Measurements from ENCODE around the gene ACBD5. TPM values are rescaled to one million over a fixed set of nuclear protein-coding genes. Genes with fewer than 3 reads are reported as not detected.
"Not testable (repeated sequence)": the region's sequence is repeated elsewhere in the genome, so short reads cannot be mapped to it uniquely, and the experiment has no call there.

ACBD5 gene, protein sequence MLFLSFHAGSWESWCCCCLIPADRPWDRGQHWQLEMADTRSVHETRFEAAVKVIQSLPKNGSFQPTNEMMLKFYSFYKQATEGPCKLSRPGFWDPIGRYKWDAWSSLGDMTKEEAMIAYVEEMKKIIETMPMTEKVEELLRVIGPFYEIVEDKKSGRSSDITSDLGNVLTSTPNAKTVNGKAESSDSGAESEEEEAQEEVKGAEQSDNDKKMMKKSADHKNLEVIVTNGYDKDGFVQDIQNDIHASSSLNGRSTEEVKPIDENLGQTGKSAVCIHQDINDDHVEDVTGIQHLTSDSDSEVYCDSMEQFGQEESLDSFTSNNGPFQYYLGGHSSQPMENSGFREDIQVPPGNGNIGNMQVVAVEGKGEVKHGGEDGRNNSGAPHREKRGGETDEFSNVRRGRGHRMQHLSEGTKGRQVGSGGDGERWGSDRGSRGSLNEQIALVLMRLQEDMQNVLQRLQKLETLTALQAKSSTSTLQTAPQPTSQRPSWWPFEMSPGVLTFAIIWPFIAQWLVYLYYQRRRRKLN
- total RNA-seq, result 22.3 and 23.4 TPM in 2 replicates

DNA sequence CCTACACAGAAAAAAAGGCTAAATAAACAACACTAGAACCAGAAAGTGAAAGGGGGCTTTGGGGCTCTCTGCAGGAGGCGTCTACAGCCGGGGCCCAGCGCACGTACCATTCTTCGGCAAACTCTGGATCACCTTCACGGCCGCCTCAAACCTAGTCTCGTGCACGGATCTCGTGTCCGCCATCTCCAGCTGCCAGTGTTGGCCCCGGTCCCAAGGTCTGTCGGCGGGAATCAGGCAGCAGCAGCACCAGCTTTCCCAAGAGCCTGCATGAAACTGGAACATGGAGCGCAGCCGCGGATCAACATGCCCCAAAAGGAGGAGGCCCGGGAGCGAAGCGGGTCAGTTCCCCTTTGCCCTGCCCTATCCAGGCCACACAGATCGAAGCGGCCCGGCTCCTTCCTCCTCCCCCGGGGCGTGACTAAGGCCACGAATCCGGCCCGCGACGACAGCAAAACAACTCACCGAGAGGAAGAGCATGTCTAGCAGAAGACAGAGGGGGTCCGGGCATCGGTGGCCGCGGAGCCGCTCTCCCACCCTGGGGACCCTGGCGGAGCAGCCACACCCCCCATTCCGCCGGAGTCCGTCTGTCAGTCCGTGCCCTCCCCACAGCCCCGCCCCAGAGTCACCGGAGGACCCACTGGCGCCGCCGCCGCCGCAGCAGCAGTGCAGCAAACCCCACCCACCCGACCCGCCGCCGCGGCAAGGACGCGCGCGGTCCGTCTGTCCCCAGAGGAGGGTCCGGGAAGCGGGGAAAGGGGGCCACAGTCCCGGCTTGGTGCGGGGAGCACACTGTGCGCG, at the start of gene ACBD5:
TSS of gene ACBD5 (minus strand) at position 586 of the 798 bp plus-strand sequence. CDS start at position 477, 109 bp downstream.
- peaks cover 31% of the 10 kb centered on the region for H3K4me1 Mint-ChIP-seq
- H3K27me3 Mint-ChIP-seq, result no peaks in the 10 kb centered on the region
- H3K9me3 Mint-ChIP-seq, result no peaks in the 10 kb centered on the region
- DNase-seq, result peak; percentile 91
- peak within 1 kb of the TSS; percentile 99 for H3K27ac Mint-ChIP-seq
- intact Hi-C loops (cut with micrococcal nuclease), result loop anchor here (1.0 to 5.0 kb wide), 6 partner anchors 16 to 1292 kb away; partner anchors contain the start of genes RAB18 and WAC
- H3K4me3 Mint-ChIP-seq, result peak within 1 kb of the TSS; percentile 96
- peaks cover 7% of the 10 kb centered on the region for H3K36me3 Mint-ChIP-seq (ENCODE audit: low read depth)

DNA sequence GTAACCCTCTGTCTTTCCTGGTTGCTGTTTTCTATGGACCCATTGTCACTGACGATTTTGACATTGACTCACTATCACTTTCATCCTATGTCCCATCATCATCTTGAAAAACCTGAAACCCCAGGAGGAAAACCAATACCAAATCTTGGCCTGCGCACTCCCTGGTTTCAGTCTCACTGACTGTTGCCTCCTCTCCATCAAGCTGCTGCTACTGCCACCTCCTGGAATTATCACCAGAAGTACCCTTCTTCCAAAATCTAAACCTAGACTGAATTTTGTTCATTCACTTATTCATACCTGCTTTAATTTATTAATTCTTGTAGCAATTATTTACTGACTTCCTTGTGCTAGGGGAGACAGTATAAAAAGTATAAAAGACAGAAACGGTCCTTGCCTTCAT, 44.5 kb upstream of the ACBD5 start:
- DNase-seq, result peak; percentile 78
- Mint-ChIP-seq H3K27me3 (peaks cover 13% of the 10 kb centered on the region), H3K9me3 (no peaks in the 10 kb centered on the region), H3K4me3 (no peak overlapping the region), H3K4me1 (peaks cover 5% of the 10 kb centered on the region), H3K36me3 (ENCODE audit: low read depth) (no peaks in the 10 kb centered on the region), H3K27ac (no peak overlapping the region)
- intact Hi-C loops (cut with micrococcal nuclease), result loop anchor here (1.0 kb wide), 1 partner anchor 61 kb away; no protein-coding TSS in a partner anchor

DNA sequence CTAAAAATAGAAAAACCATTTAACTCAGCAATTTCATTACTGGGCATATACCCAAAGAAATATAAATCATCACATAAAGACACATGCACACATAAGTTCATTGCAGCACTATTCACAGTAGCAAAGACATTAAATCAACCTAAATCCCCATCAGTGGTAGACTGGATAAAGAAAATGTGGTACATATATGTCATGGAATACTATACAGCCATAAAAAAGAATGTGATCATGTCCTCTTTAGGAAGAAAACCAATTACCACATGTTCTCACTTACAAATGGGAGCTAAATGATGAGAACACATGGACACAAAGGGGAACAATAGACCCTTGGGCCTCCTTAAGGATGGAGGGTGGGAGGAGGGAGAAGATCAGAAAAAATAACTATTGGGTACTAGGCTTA, 36.0 kb upstream of the ACBD5 start:
- H3K4me1 Mint-ChIP-seq, result peaks cover 1% of the 10 kb centered on the region
- DNase-seq, result no peak
- intact Hi-C loops (cut with micrococcal nuclease), result no loop called here
- no peak overlapping the region for H3K4me3 Mint-ChIP-seq
- peaks cover 16% of the 10 kb centered on the region for H3K9me3 Mint-ChIP-seq
- H3K27me3 Mint-ChIP-seq, result peaks cover 58% of the 10 kb centered on the region
- no peak overlapping the region for H3K27ac Mint-ChIP-seq
- H3K36me3 Mint-ChIP-seq (ENCODE audit: low read depth), result no peaks in the 10 kb centered on the region

- H3K9me3 Mint-ChIP-seq; H3K4me3 Mint-ChIP-seq; H3K36me3 Mint-ChIP-seq (ENCODE audit: low read depth); intact Hi-C loops (cut with micrococcal nuclease); DNase-seq; H3K27ac Mint-ChIP-seq; H3K4me1 Mint-ChIP-seq: not testable (repeated sequence)
- peaks cover 48% of the 10 kb centered on the region for H3K27me3 Mint-ChIP-seq
Observed at GRCh38 chr10:27266025-27266424, 25.4 kb upstream of the ACBD5 start.

- DNase-seq; H3K36me3 Mint-ChIP-seq (ENCODE audit: low read depth); H3K27ac Mint-ChIP-seq; intact Hi-C loops (cut with micrococcal nuclease); H3K9me3 Mint-ChIP-seq; H3K4me3 Mint-ChIP-seq: not testable (repeated sequence)
- Mint-ChIP-seq H3K27me3 (peaks cover 62% of the 10 kb centered on the region), H3K4me1 (peaks cover 16% of the 10 kb centered on the region)
Observed at GRCh38 chr10:27262788-27263187, 22.2 kb upstream of the ACBD5 start.

- Mint-ChIP-seq H3K36me3 (ENCODE audit: low read depth) (peaks cover 5% of the 10 kb centered on the region), H3K27me3 (peaks cover 61% of the 10 kb centered on the region), H3K4me1 (peaks cover 25% of the 10 kb centered on the region), H3K4me3 (peak overlapping the region; percentile 91), H3K9me3 (peaks cover 7% of the 10 kb centered on the region), H3K27ac (no peak overlapping the region)
- DNase-seq, result peak; percentile 74
- intact Hi-C loops (cut with micrococcal nuclease), result no loop called here
Observed at GRCh38 chr10:27258838-27259812, 18.5 kb upstream of the ACBD5 start.

GRCh38 chr10:27258492-27258837, 17.9 kb upstream of the ACBD5 start:
- Mint-ChIP-seq H3K4me3 (peak overlapping the region; percentile 84), H3K27me3 (peaks cover 58% of the 10 kb centered on the region), H3K36me3 (ENCODE audit: low read depth) (peaks cover 5% of the 10 kb centered on the region), H3K4me1 (peaks cover 28% of the 10 kb centered on the region), H3K27ac (peak overlapping the region; percentile 14), H3K9me3 (peaks cover 7% of the 10 kb centered on the region)
- intact Hi-C loops (cut with micrococcal nuclease), result no loop called here
- DNase-seq, result no peak

DNA sequence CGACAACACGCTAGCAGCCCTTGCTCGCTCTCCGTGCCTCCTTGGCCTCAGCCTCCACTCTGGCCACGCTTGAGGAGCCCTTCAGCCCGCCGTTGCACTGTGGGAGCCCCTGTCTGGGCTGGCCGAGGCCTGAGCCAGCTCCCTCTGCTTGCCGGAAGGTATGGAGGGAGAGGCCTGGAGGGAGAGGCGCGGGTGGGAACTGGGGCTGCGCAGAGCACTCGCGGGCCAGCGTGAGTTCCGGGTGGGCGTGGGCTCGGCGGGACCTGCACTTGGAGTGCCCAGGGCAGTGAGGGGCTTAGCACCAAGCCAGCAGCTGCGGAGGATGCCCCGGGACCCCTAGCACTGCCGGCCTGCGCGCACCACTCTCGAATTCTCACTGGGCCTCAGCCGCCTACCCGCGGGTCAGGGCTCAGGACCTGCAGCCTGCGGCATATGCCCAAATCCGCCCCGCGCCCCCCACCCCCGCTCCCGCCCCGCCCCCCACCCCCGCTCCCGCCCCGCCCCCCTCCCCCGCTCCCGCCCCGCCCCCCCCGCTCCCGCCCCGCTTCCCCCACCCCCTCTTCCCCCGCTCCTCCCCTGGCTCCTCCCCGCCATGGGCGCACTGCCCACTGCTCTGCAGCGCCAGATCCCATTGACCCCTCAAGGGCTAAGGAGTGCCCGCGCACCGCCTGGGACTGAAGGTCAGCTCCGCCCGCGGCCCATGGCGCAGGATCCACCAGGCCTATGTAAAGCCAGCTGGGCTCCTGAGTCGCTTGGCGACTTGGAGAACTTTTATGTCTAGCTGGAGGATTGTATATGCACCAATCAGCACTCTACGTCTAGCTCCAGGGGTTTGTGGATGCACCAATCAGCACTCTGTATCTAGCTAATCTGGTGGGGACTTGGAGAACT, 15.9 kb upstream of the ACBD5 start:
- Mint-ChIP-seq H3K27me3 (peaks cover 45% of the 10 kb centered on the region), H3K4me1 (peaks cover 37% of the 10 kb centered on the region), H3K27ac (no peak overlapping the region), H3K4me3 (no peak overlapping the region), H3K9me3 (peaks cover 7% of the 10 kb centered on the region), H3K36me3 (ENCODE audit: low read depth) (peaks cover 5% of the 10 kb centered on the region)
- intact Hi-C loops (cut with micrococcal nuclease), result loop anchor here (2.0 kb wide), 1 partner anchor 16 kb away; the partner anchor contains the start of gene ACBD5
- DNase-seq, result no peak

GRCh38 chr10:27253576-27253975, 13.0 kb upstream of the ACBD5 start:
- Mint-ChIP-seq H3K4me3 (peak overlapping the region; percentile 82), H3K4me1 (peaks cover 28% of the 10 kb centered on the region), H3K27me3 (peaks cover 19% of the 10 kb centered on the region), H3K36me3 (ENCODE audit: low read depth) (peaks cover 2% of the 10 kb centered on the region), H3K9me3 (peaks cover 7% of the 10 kb centered on the region), H3K27ac (peak overlapping the region; percentile 26)
- intact Hi-C loops (cut with micrococcal nuclease), result no loop called here
- DNase-seq, result no peak

DNA sequence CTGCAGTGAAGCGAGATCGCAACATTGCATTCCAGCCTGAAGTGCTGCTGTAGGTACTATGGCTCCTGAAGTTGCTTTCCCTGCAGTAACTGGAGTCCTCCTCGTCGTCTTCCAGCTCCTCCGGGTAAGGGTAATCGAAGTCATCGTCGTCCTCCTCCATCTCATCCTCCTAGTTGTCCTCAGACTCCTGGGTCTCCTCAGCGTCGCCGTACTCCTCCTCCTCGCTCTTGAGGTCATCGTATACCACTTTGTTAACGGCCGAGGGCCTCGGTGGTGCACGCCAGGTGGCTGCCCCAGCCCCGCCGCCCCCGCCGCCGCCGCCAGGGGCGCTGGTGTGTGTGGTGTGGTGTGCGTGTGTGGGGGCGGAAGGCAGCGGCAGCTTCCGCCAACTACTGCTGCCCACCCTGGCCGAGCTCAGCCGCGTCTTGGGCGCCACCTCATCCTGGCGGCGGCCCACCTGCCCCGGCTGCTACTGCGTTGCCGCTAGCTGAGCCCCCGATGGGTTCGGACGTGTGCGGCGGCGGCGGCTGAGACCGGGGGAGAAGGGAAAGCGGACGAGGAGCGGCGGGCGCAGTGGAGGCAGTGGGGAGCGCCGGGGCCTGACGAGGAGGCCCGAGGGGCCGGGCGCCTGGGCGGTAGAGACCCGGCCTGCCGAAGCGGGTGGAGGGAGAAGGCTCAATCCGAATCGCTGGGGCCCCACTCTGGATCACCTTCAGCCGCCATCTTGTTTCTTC, 11.8 kb upstream of the ACBD5 start:
- intact Hi-C loops (cut with micrococcal nuclease), result loop anchor here (1.0 kb wide), 1 partner anchor 9 kb away; no protein-coding TSS in a partner anchor
- H3K27ac Mint-ChIP-seq, result peak overlapping the region; percentile 85
- peaks cover 5% of the 10 kb centered on the region for H3K9me3 Mint-ChIP-seq
- peaks cover 7% of the 10 kb centered on the region for H3K27me3 Mint-ChIP-seq
- H3K36me3 Mint-ChIP-seq (ENCODE audit: low read depth), result peaks cover 2% of the 10 kb centered on the region
- DNase-seq, result peak; percentile 95
- peaks cover 17% of the 10 kb centered on the region for H3K4me1 Mint-ChIP-seq
- peak overlapping the region; percentile 82 for H3K4me3 Mint-ChIP-seq

GRCh38 chr10:27251554-27251953, 11.0 kb upstream of the ACBD5 start:
- Mint-ChIP-seq H3K4me1 (peaks cover 12% of the 10 kb centered on the region), H3K27ac (no peak overlapping the region), H3K9me3 (no peaks in the 10 kb centered on the region), H3K4me3 (no peak overlapping the region), H3K36me3 (ENCODE audit: low read depth) (no peaks in the 10 kb centered on the region), H3K27me3 (peaks cover 2% of the 10 kb centered on the region)
- intact Hi-C loops (cut with micrococcal nuclease), result no loop called here
- DNase-seq, result no peak

DNA sequence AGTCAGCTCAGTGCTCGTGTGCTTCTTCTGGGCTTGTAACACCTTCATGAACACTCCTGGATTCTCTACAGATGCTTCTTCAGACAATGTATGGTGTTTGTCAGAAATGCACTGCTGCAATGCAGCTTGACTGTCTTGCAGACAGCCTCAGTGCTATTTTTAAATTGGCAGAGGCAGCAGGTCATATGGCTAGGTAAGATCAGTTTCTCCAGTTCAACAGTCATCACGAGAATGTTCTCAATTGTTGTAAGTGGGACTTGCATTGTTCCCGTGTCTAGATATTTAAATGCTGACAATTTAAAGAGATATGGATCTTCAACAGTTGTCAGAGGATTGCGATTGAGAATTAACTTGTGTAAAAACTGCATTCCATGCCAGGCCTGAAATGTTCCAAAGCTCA, 7.6 kb upstream of the ACBD5 start:
- intact Hi-C loops (cut with micrococcal nuclease), result no loop called here
- H3K4me3 Mint-ChIP-seq, result no peak overlapping the region
- no peak overlapping the region for H3K27ac Mint-ChIP-seq
- H3K36me3 Mint-ChIP-seq (ENCODE audit: low read depth), result peaks cover 2% of the 10 kb centered on the region
- no peak for DNase-seq
- H3K4me1 Mint-ChIP-seq, result peaks cover 17% of the 10 kb centered on the region
- no peaks in the 10 kb centered on the region for H3K27me3 Mint-ChIP-seq
- no peaks in the 10 kb centered on the region for H3K9me3 Mint-ChIP-seq

All from activated CD4-positive, alpha-beta T cell treated with anti-CD3 and anti-CD28 coated beads, Interleukin-2, amount 10 ng/mL, durations not matched to agents 24 days and 14 days (primary cell).